Thoracic aorta (tissue), 2 donors: Measurements from ENCODE around the gene CAB39. TPM values are rescaled to one million over a fixed set of nuclear protein-coding genes. Genes with fewer than 3 reads are reported as not detected.

Source experiments
- ATAC-seq: fragments of 150-250 bp; one replicate; pipeline ENCODE4 v1.8.0; 2017; ENCODE audit warnings: low read depth; ENCODE audit not compliant: insufficient number of reproducible peaks, low FRiP score
- DNase-seq: peaks from one replicate; pipeline ENCODE4 v3.0.0-alpha.2; 2020; ENCODE audit warnings: low spot score
- H3K27ac ChIP-seq, 2 donors: fragments of 200-600 bp; sonication (generic); 1 replicate in 1 of 2; 2 replicates in 1 of 2; pipeline ENCODE4 v1.5.1; 2016; ENCODE audit warnings: mild to moderate bottlenecking in 2 of 2, moderate library complexity in 2 of 2
- H3K27me3 ChIP-seq: fragments of 200-600 bp; sonication (generic); replicated peaks from 2 replicates; pipeline ENCODE4 v1.6.0; 2016; ENCODE audit warnings: mild to moderate bottlenecking; ENCODE audit not compliant: insufficient read depth
- H3K36me3 ChIP-seq: fragments of 200-600 bp; sonication (generic); one replicate; pipeline ENCODE4 v1.5.1; 2016
- H3K4me1 ChIP-seq, 2 donors: fragments of 200-600 bp; sonication (generic); 1 replicate in 1 of 2; 2 replicates in 1 of 2; pipeline versions ENCODE4 v1.5.1 to v1.6.0; 2016; ENCODE audit warnings: low read depth in 2 of 2, mild to moderate bottlenecking in 1 of 2; ENCODE audit not compliant: control insufficient read depth in 1 of 2
- H3K4me3 ChIP-seq: fragments of 200-600 bp; sonication (generic); 2 replicates; pipeline ENCODE4 v1.5.1; 2016; ENCODE audit warnings: mild to moderate bottlenecking
- H3K9me3 ChIP-seq: fragments of 200-600 bp; sonication (generic); 2 replicates; pipeline ENCODE4 v1.5.1; 2016
- CTCF ChIP-seq: fragments of 200-600 bp; sonication (generic); IDR thresholded peaks from one replicate; pipeline ENCODE4 v1.5.1; 2019; ENCODE audit warnings: antibody characterized with exemption
- total RNA-seq, 2 donors: library from RNA; depleted of rRNA; stranded (reverse); fragments of >200 nt; gene quantifications; one replicate each; pipeline versions ENCODE4 v1.1.0 to v1.2.3, GENCODE V29; 2016

The CAB39 gene
- total RNA-seq = 100 to 1,000 TPM in 1 of 2 donors, 10 to 100 TPM in 1; 83.1 to 103 TPM

DNA sequence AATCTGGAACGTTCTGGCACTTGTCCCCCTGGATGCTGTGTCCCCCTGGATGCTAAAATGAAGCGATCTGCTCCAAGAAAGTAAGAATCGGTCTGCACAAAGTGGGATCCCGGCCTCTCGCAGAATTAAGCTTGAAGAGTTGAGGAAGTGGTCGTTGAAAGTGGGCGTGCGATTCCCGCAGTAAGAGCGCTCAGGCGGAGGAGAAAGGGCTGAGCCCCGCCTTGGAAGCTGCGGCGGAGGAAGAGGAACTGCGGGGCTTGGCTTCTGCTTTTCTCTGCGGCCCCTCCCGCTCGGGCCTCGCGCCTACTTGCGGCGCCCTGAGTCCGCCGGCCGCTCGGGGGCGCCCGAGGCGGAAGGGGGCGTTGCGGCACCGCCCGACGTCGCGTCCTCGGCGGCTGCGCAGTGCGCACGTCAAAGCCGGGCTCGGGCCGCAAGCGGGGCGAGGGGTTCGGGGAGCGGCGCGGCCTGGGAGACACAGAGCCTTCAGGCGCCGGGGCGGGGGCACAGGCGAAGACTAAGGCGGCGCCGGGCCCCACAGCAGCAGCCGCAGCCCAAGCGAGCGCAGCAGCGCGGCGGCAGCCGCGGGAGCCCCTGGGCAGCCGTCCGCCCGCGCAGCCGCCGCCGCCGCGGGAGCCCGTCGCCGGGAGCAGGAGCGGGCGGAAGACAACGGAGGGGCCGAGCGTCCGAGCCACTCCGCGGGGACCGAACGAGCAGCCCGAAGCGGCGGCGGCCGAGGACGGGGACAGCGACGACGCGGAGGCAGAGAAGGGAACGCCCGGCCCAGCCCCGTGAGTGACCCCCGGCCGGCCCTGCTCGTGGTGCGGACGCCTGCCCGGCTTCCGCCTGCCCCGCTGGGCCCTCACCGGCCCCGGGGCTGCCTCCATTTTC, at the start of gene CAB39:
Gene CAB39 (plus strand): TSS at position 400 of the 888 bp plus-strand sequence. CDS start 47,160 bp downstream, outside the sequence.
- Histone ChIP-seq H3K4me1 (peaks cover 25 to 38% of the 10 kb centered on the region in 2 donors), H3K27ac (peak within 1 kb of the TSS; percentile 95 to 96), H3K9me3 (no peaks in the 10 kb centered on the region), H3K4me3 (peak within 1 kb of the TSS; percentile 95), H3K36me3 (no peaks in the 10 kb centered on the region), H3K27me3 (no peaks in the 10 kb centered on the region)
- ATAC-seq (peak; percentile 73), DNase-seq (peak; percentile 28)
- peak; percentile 78 for TF ChIP-seq CTCF

GRCh38 chr2:230664128-230664527, 48.5 kb upstream of the CAB39 start:
- H3K4me3 ChIP-seq = no peak overlapping the region
- H3K9me3 ChIP-seq = no peaks in the 10 kb centered on the region
- ATAC-seq (no peak), DNase-seq (no peak)
- H3K4me1 ChIP-seq = peaks cover 0 to 12% of the 10 kb centered on the region in 2 donors
- H3K27me3 ChIP-seq = no peaks in the 10 kb centered on the region
- no peak overlapping the region for H3K27ac ChIP-seq
- no peak for TF ChIP-seq CTCF
- no peaks in the 10 kb centered on the region for H3K36me3 ChIP-seq

DNA sequence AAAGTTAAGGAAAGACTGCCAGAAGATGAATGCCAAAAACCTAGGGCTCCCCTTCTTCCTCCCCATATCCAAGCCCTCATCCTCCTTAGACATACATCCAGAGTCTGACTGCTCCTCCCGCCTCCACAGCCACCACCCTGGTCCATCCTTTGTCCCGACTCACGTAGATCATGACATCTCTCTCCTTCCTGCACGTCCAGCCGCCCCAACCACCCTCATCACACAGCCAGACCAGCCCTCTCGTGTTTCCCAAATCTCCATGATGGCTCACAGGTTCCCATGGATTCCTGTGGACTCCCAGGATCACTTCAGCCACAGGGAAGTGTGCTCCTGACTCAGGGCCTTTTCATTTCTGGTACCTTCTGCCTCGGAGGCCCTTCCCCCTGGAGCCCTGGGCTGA, 47.8 kb upstream of the CAB39 start:
- ATAC-seq = no peak
- H3K36me3 ChIP-seq = no peaks in the 10 kb centered on the region
- no peaks in the 10 kb centered on the region for H3K27me3 ChIP-seq
- no peak for DNase-seq
- no peak for TF ChIP-seq CTCF
- peaks cover 0 to 12% of the 10 kb centered on the region in 2 donors for H3K4me1 ChIP-seq
- H3K9me3 ChIP-seq = no peaks in the 10 kb centered on the region
- no peak overlapping the region for H3K27ac ChIP-seq
- H3K4me3 ChIP-seq = no peak overlapping the region

DNA sequence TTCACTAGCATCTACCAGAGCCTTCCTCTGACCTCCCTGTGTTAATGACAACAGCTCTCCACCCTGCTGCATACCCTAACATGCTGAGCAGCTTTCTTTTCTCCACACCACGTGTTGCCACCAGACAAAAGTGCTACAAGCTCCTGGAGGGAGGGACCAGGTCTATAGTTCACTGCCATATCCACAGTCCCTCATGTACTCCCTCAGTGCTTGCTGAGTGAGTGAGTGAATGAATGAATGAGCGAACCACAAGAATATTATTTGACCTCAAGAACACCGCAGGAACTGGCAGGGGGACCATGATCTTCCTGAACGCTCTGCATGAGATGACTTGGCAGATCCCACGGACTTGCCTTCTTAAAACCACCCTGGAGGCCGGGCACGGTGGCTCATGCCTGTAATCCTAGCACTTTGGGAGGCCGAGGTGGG, 47.4 kb upstream of the CAB39 start:
- Histone ChIP-seq H3K27ac (no peak overlapping the region), H3K9me3 (no peaks in the 10 kb centered on the region), H3K27me3 (no peaks in the 10 kb centered on the region), H3K36me3 (no peaks in the 10 kb centered on the region), H3K4me1 (peaks cover 0 to 12% of the 10 kb centered on the region in 2 donors), H3K4me3 (no peak overlapping the region)
- no peak for DNase-seq
- TF ChIP-seq CTCF = no peak
- no peak for ATAC-seq

GRCh38 chr2:230666446-230666845, 46.2 kb upstream of the CAB39 start:
- DNase-seq (no peak), ATAC-seq (no peak)
- Histone ChIP-seq H3K27me3 (no peaks in the 10 kb centered on the region), H3K4me1 (peaks cover 0 to 12% of the 10 kb centered on the region in 2 donors), H3K9me3 (no peaks in the 10 kb centered on the region), H3K4me3 (no peak overlapping the region), H3K36me3 (no peaks in the 10 kb centered on the region), H3K27ac (peak overlapping the region in 1 of 2 donors; percentile 27)
- TF ChIP-seq CTCF = no peak
